ENCODE results near the gene ERN1.

DNA sequence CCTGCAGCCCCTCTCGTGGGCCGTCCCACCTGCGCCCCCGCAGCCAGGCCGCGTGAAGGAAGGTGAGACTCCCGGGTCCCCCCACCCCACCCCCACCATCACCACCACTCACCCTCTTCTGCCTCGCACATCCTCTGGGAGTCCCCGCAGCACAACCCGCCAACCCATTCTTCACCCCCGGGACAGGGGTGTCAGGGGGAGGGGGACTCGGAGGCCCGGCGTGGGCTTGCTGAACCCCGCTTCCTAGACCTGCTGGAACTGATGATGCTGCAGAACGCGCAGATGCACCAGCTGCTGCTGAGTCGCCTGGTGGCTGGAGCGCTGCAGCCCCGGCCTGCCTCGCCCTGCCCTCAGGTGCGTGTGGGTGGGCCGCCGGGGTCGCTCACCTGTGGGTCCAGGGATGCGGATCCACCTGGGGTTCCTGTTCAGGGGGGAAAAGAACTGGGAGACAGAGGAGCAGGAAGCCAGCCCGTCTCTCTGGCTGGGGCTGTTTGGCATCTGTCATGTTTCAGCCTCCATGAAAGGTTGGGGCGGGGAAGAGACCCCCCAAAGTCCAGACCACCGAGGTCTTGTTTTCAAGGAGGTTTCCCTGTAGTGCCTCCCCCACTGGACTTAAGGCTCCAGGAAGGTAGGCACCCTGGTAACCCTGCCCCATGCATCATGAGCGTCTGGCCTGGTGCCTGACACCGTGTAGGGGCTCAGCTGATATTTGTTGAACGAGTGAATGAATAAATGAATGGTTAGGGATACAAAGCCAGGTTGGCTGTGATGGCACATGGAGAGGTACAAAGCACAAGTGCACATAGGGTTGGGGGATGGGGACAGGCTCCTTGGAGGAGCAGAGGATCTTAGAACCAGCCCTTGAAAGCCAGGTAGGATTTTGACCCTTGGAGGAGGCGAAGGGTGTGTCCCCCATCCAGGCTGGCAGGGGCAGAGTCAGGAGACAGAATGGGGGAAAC lies 130.9 kb downstream of the ERN1 start:
- TF ChIP-seq CTCF (IDR thresholded peaks at IDR 0.05) (no peak), POLR2A (IDR thresholded peaks at IDR 0.05) (no peak)
